NCI-H69 (cell line): ENCODE results near the gene YIPF6.
"Not testable (repeated sequence)": the region's sequence is repeated elsewhere in the genome, so short reads cannot be mapped to it uniquely, and the experiment has no call there.

Experiments used
- DNase-seq: peaks from one replicate; lab custom pipeline; 2025; lab: John Stamatoyannopoulos, UW

The YIPF6 gene

GRCh38 chrX:68498508-68499379 is at the start of gene YIPF6:
TSS of gene YIPF6 (plus strand) at chrX:68499051. CDS start at chrX:68499067, 16 bp downstream.
- DNase-seq = peak; percentile 83

GRCh38 chrX:68451720-68452119 is 47.1 kb upstream of the YIPF6 start:
- DNase-seq = no peak

- peak; percentile 1 for DNase-seq
These were observed 44.2 kb upstream of the YIPF6 start for GRCh38 chrX:68454476-68455150.

GRCh38 chrX:68455151-68455510 is 43.7 kb upstream of the YIPF6 start:
- no peak for DNase-seq

- DNase-seq = peak; percentile 0
These were observed 37.8 kb upstream of the YIPF6 start for GRCh38 chrX:68461093-68461492.

- no peak for DNase-seq
These were observed 37.3 kb upstream of the YIPF6 start for GRCh38 chrX:68461576-68461975.

- no peak for DNase-seq
These were observed 36.7 kb upstream of the YIPF6 start for GRCh38 chrX:68462197-68462596.

GRCh38 chrX:68462653-68463052 is 36.2 kb upstream of the YIPF6 start:
- DNase-seq = peak; percentile 37

GRCh38 chrX:68463880-68464279 is 35.0 kb upstream of the YIPF6 start:
- no peak for DNase-seq

- no peak for DNase-seq
These were observed 34.1 kb upstream of the YIPF6 start for GRCh38 chrX:68464796-68465195.

GRCh38 chrX:68480969-68481368 is 17.9 kb upstream of the YIPF6 start:
- no peak for DNase-seq

- not testable (repeated sequence) for DNase-seq
These were observed 12.7 kb upstream of the YIPF6 start for GRCh38 chrX:68486198-68486597.

- no peak for DNase-seq
These were observed 11.6 kb upstream of the YIPF6 start for GRCh38 chrX:68487254-68487653.

- no peak for DNase-seq
These were observed 10.9 kb upstream of the YIPF6 start for GRCh38 chrX:68487924-68488323.

- DNase-seq = peak; percentile 27
These were observed 10.2 kb upstream of the YIPF6 start for GRCh38 chrX:68488657-68489056.

GRCh38 chrX:68490644-68491043 is 8.2 kb upstream of the YIPF6 start:
- peak; percentile 1 for DNase-seq

- no peak for DNase-seq
These were observed 6.3 kb upstream of the YIPF6 start for GRCh38 chrX:68492583-68492982.

- not testable (repeated sequence) for DNase-seq
These were observed 5.1 kb upstream of the YIPF6 start for GRCh38 chrX:68493776-68494175.

- peak; percentile 30 for DNase-seq
These were observed 775 bp upstream of the YIPF6 start for GRCh38 chrX:68498044-68498507.

- no peak for DNase-seq
These were observed 973 bp downstream of the YIPF6 start for GRCh38 chrX:68499543-68500504.

- DNase-seq = no peak
These were observed 5.2 kb downstream of the YIPF6 start for GRCh38 chrX:68503836-68504636.
